Pulmonary artery endothelial cell (primary cell): ENCODE results near the gene SORCS1. TPM values are rescaled to one million over a fixed set of nuclear protein-coding genes. Genes with fewer than 3 reads are reported as not detected.

Experiments used
- DNase-seq: peaks from one replicate; pipeline ENCODE4 v3.0.0-alpha.2; 2011; ENCODE audit warnings: low read depth, low spot score
- total RNA-seq: library from RNA; depleted of rRNA; stranded (reverse); fragments of >200 nt; gene quantifications from 2 replicates; pipeline ENCODE4 v1.2.3, GENCODE V29; 2014

SORCS1 gene
- total RNA-seq, 1 donor from 2014 or later = not detected

GRCh38 chr10:106680061-106680460, 484.4 kb downstream of the SORCS1 start:
- no peak for DNase-seq

GRCh38 chr10:106679314-106679713, 485.2 kb downstream of the SORCS1 start:
- DNase-seq = no peak

GRCh38 chr10:106672517-106673175, 491.9 kb downstream of the SORCS1 start:
- no peak for DNase-seq

- no peak for DNase-seq
These were observed 502.8 kb downstream of the SORCS1 start for GRCh38 chr10:106661767-106662140.

GRCh38 chr10:106661133-106661766, 503.3 kb downstream of the SORCS1 start:
- no peak for DNase-seq

GRCh38 chr10:106660550-106660949, 504.0 kb downstream of the SORCS1 start:
- no peak for DNase-seq

GRCh38 chr10:106655636-106656035, 508.9 kb downstream of the SORCS1 start:
- no peak for DNase-seq

GRCh38 chr10:106655165-106655564, 509.3 kb downstream of the SORCS1 start:
- DNase-seq = no peak

GRCh38 chr10:106652279-106652678, 512.2 kb downstream of the SORCS1 start:
- DNase-seq = no peak

GRCh38 chr10:106648534-106649481, 515.7 kb downstream of the SORCS1 start:
- no peak for DNase-seq

GRCh38 chr10:106643473-106643872, 521.0 kb downstream of the SORCS1 start:
- DNase-seq = no peak

GRCh38 chr10:106637873-106638272, 526.6 kb downstream of the SORCS1 start:
- no peak for DNase-seq

- no peak for DNase-seq
These were observed 527.6 kb downstream of the SORCS1 start for GRCh38 chr10:106636766-106637491.

- DNase-seq = no peak
These were observed 528.6 kb downstream of the SORCS1 start for GRCh38 chr10:106635947-106636346.

GRCh38 chr10:106631016-106631702, 533.3 kb downstream of the SORCS1 start:
- no peak for DNase-seq

- DNase-seq = no peak
These were observed 538.1 kb downstream of the SORCS1 start for GRCh38 chr10:106626371-106626770.

GRCh38 chr10:106625751-106626150, 538.8 kb downstream of the SORCS1 start:
- DNase-seq = no peak

GRCh38 chr10:106619346-106619745, 545.2 kb downstream of the SORCS1 start:
- DNase-seq = no peak

GRCh38 chr10:106618646-106619045, 545.9 kb downstream of the SORCS1 start:
- DNase-seq = no peak

- no peak for DNase-seq
These were observed 549.4 kb downstream of the SORCS1 start for GRCh38 chr10:106615081-106615480.

GRCh38 chr10:106614293-106614692, 550.2 kb downstream of the SORCS1 start:
- no peak for DNase-seq
